HepG2 (cell line): ENCODE measurements around the gene GHR. TPM values are rescaled to one million over a fixed set of nuclear protein-coding genes. Genes with fewer than 3 reads are reported as not detected.
"Not testable (repeated sequence)": the region's sequence is repeated elsewhere in the genome, so short reads cannot be mapped to it uniquely, and the experiment has no call there.

Source experiments
- ATAC-seq: fragments of 200-7000 bp; cut with Tn5 transposase; 3 replicates; pipeline ENCODE4 v1.9.1; 2020; ENCODE audit warnings: mild to moderate bottlenecking, moderate library complexity
- BruUV-seq: library from RNA; stranded (reverse); fragments of 400-500 nt; replicated peaks from 2 replicates; lab custom pipeline; 2021; lab: Mats Ljungman, UMichigan
- CTCF ChIA-PET: fragments of 300-600 bp; formaldehyde crosslinking; extraction: SDS; loops from one replicate; lab custom pipeline; 2021; ENCODE audit warnings: low total read pairs, inconsistent platforms, low intra/inter-chr PET ratio; lab: Yijun Ruan, JAX
- POLR2A ChIA-PET: fragments of 350-600 bp; sonication (Branson Sonifier 250); formaldehyde crosslinking; loops from one replicate; lab custom pipeline; 2020; ENCODE audit warnings: antibody characterized with exemption, inconsistent platforms; lab: Yijun Ruan, JAX
- DNase-seq: peaks from one replicate; pipeline ENCODE4 v3.0.0-alpha.2; 2015; ENCODE audit warnings: low spot score
- FAIRE-seq: peaks from 3 replicates; lab custom pipeline; 2011; peaks lifted over from hg19 to GRCh38; lab: Jason Lieb, UNC
- H2AFZ ChIP-seq: one replicate; pipeline ENCODE4 v1.6.1; 2011; ENCODE audit warnings: low read length, inconsistent platforms
- H3K27ac ChIP-seq: fragments of 300-600 bp; 3 replicates; pipeline ENCODE4 v1.8.0; 2011; ENCODE audit warnings: mixed run types, mild to moderate bottlenecking, mixed read lengths, low read length, inconsistent platforms; ENCODE audit not compliant: insufficient read depth; ENCODE audit errors: extremely low read length
- H3K27me3 ChIP-seq, 2 experiments: fragments of 200-600 bp in 1 of 2; 2 replicates in 1 of 2; 3 replicates in 1 of 2; pipeline versions ENCODE4 v1.6.0 to v1.8.0; 2011; ENCODE audit warnings: low read length in 2 of 2, mild to moderate bottlenecking in 2 of 2, moderate library complexity in 2 of 2, inconsistent platforms in 1 of 2; ENCODE audit not compliant: insufficient read depth in 2 of 2, control insufficient read depth in 1 of 2
- H3K36me3 ChIP-seq, 2 experiments: fragments of 200-600 bp in 1 of 2; replicated peaks in 1 of 2; 2 replicates in 1 of 2; 3 replicates in 1 of 2; pipeline versions ENCODE4 v1.5.1 to v1.8.0; 2011; ENCODE audit warnings: low read length in 2 of 2, inconsistent platforms in 1 of 2; ENCODE audit not compliant: insufficient read depth in 2 of 2, control insufficient read depth in 1 of 2
- H3K4me1 ChIP-seq: 2 replicates; pipeline ENCODE4 v1.5.1; 2012; ENCODE audit warnings: low read length, inconsistent platforms; ENCODE audit not compliant: insufficient read depth
- H3K4me2 ChIP-seq: 2 replicates; pipeline ENCODE4 v1.6.0; 2011; ENCODE audit warnings: low read depth, low read length, inconsistent platforms
- H3K4me3 ChIP-seq, 3 experiments: fragments of 200-600 bp in 1 of 3; sonication (generic), shearing (Covaris generic) in 1 of 3; replicated peaks in 1 of 3; 2 replicates each; pipeline ENCODE4 v1.5.1; 2011 to 2016; ENCODE audit warnings: low read length in 3 of 3, inconsistent platforms in 2 of 3, low read depth in 2 of 3, mild to moderate bottlenecking in 2 of 3, control low read depth in 1 of 3, mixed read lengths in 1 of 3; ENCODE audit not compliant: insufficient read depth in 1 of 3
- H3K79me2 ChIP-seq: one replicate; pipeline ENCODE4 v1.6.1; 2011; ENCODE audit warnings: low read length, inconsistent platforms; ENCODE audit not compliant: insufficient read depth
- H3K9ac ChIP-seq: 2 replicates; pipeline ENCODE4 v1.6.0; 2011; ENCODE audit warnings: mild to moderate bottlenecking, low read depth, low read length, inconsistent platforms; ENCODE audit not compliant: insufficient read depth
- H3K9me3 ChIP-seq: 2 replicates; pipeline ENCODE4 v1.5.1; 2012; ENCODE audit warnings: mild to moderate bottlenecking, low read length
- H4K20me1 ChIP-seq: 2 replicates; pipeline ENCODE4 v1.6.0; 2011; ENCODE audit warnings: inconsistent platforms, mild to moderate bottlenecking, low read length, moderate library complexity; ENCODE audit not compliant: insufficient read depth
- ARID4A ChIP-seq: sonication (generic); formaldehyde crosslinking; IDR thresholded peaks from 2 replicates; pipeline ENCODE4 v1.5.0; 2020; ENCODE audit warnings: mild to moderate bottlenecking, missing genetic modification reagents, borderline replicate concordance
- CENPT ChIP-seq: sonication (generic); formaldehyde crosslinking; IDR thresholded peaks from 2 replicates; pipeline ENCODE4 v1.8.0; 2022; ENCODE audit warnings: low read depth, mild to moderate bottlenecking, moderate library complexity, missing genetic modification reagents
- EP300 ChIP-seq, 3 experiments: sonication (generic) in 1 of 3; formaldehyde crosslinking in 1 of 3; IDR thresholded peaks; 2 replicates each; pipeline versions ENCODE4 v1.5.1 to v1.6.1; 2011 to 2020; ENCODE audit warnings: low read depth in 2 of 3, low read length in 2 of 3, borderline replicate concordance in 1 of 3, improper control_type of control experiment in 1 of 3, mild to moderate bottlenecking in 1 of 3, missing genetic modification reagents in 1 of 3, moderate library complexity in 1 of 3
- SKIL ChIP-seq: sonication (generic); formaldehyde crosslinking; IDR thresholded peaks from 2 replicates; pipeline ENCODE4 v1.8.0; 2022; ENCODE audit warnings: missing genetic modification reagents, mild to moderate bottlenecking, moderate library complexity, borderline replicate concordance
- in situ Hi-C: cut with HindIII; loops from 2 replicates; pipeline ENCODE4 v1.10.0; 2017; ENCODE audit warnings: low pct_unique_long_range_greater_than_20kb; ENCODE audit not compliant: extremely low pct_ligation_motif_present
- intact Hi-C: fragments of 100-400 bp; cut with micrococcal nuclease; formaldehyde crosslinking; loops from one replicate; pipeline ENCODE4 v1.10.0; 2022; ENCODE audit not compliant: unreplicated experiment
- polyA plus RNA-seq, 8 experiments: library from polyadenylated mRNA; depleted of rRNA in 3 of 8; stranded (reverse) in 7 of 8; unstranded in 1 of 8; fragments of >200 nt; fragmentation: Illumina TruSeq in 4 of 8; extraction: Trizol in 4 of 8; gene quantifications; 2 replicates each; pipeline versions ENCODE4 v1.2.1 to v1.2.3, GENCODE V29; 2011 to 2016; ENCODE audit warnings: low read depth in 4 of 8, missing spikeins in 1 of 8, mixed read lengths in 1 of 8; ENCODE audit not compliant: insufficient read depth in 1 of 8
- total RNA-seq, 5 experiments: library from RNA; depleted of rRNA; stranded (reverse); fragments of >200 nt; fragmentation: Illumina TruSeq; extraction: Trizol; gene quantifications; 2 replicates each; pipeline ENCODE4 v1.2.3, GENCODE V29; 2016; ENCODE audit warnings: low read depth in 1 of 5

The GHR gene
- total and polyA plus RNA-seq, 2 of the 13 experiments (the other 11 are each of a cell fraction or from before 2014, with no cell fraction given): 0.07 TPM; not detected in 1

- no peak for TF ChIP-seq EP300 (IDR thresholded peaks at IDR 0.05; ENCODE audit: low read depth in 2 of 2, low read length in 2 of 2)
- no peak for TF ChIP-seq EP300 (CRISPR knock-in tag; IDR thresholded peaks at IDR 0.05; ENCODE audit: borderline replicate concordance)
- no peak for TF ChIP-seq CENPT (CRISPR knock-in tag)
- no peak for TF ChIP-seq SKIL (CRISPR knock-in tag)
- no peak for TF ChIP-seq ARID4A
- TF ChIP-seq, all 625 proteins: peak for 0
These were observed 256.8 kb downstream of the GHR start (continued) for GRCh38 chr5:42680046-42680445.

GRCh38 chr5:42685078-42685477 is 261.8 kb downstream of the GHR start:
- H3K27ac ChIP-seq, H3K9ac ChIP-seq, BruUV-seq, CTCF ChIA-PET, H3K27me3 ChIP-seq, POLR2A ChIA-PET, H3K4me3 ChIP-seq, intact Hi-C loops, H3K4me1 ChIP-seq, in situ Hi-C loops, FAIRE-seq, H3K4me2 ChIP-seq, H4K20me1 ChIP-seq, H3K79me2 ChIP-seq, H3K9me3 ChIP-seq, DNase-seq, ATAC-seq, H2AFZ ChIP-seq, H3K36me3 ChIP-seq: not testable (repeated sequence)
